Stimulated activated naive CD8-positive, alpha-beta T cell treated with anti-CD3 and anti-CD28 coated beads, Interleukin-15, amount 100 ng/mL, for 72 hours (primary cell): Measurements from ENCODE around the gene CFAP100.

Experiments used
- ATAC-seq: fragments of 150-1000 bp; cut with Tn5 transposase; 2 replicates; pipeline ENCODE4 v1.10.0; 2021; ENCODE audit warnings: mild to moderate bottlenecking, moderate library complexity
- DNase-seq, 2 donors: peaks; one replicate each; pipeline ENCODE4 v3.0.0; 2021 to 2022
- H3K27ac Mint-ChIP-seq, 2 donors: one replicate each; pipeline ENCODE4 v1.8.0; 2022; ENCODE audit warnings: mild to moderate bottlenecking in 2 of 2, mixed read lengths in 2 of 2, moderate library complexity in 2 of 2
- H3K27me3 Mint-ChIP-seq: one replicate; pipeline ENCODE4 v1.8.0; 2022; ENCODE audit warnings: mixed read lengths
- H3K4me1 Mint-ChIP-seq: one replicate; pipeline ENCODE4 v1.8.0; 2022; ENCODE audit warnings: mild to moderate bottlenecking, mixed read lengths
- H3K4me3 Mint-ChIP-seq, 2 donors: one replicate each; pipeline ENCODE4 v1.8.0; 2022; ENCODE audit warnings: mild to moderate bottlenecking in 2 of 2, mixed read lengths in 2 of 2, moderate library complexity in 1 of 2
- H3K9me3 Mint-ChIP-seq, 2 donors: one replicate each; pipeline ENCODE4 v1.8.0; 2022; ENCODE audit warnings: mixed read lengths in 2 of 2

CFAP100 gene

GRCh38 chr3:126474498-126475412 is 80.0 kb downstream of the CFAP100 start:
- peak; percentile 6 for ATAC-seq

GRCh38 chr3:126475413-126476114 is 80.9 kb downstream of the CFAP100 start, which contains the start of gene ZXDC:
ZXDC (minus strand) TSS chr3:126475891; CDS start chr3:126475865, 26 bp downstream.
- ATAC-seq = peak; percentile 86
- H3K4me1 Mint-ChIP-seq = peaks cover 39% of the 10 kb centered on the region
- H3K9me3 Mint-ChIP-seq = no peaks in the 10 kb centered on the region
- peak within 1 kb of the TSS; percentile 82 to 84 for H3K4me3 Mint-ChIP-seq
- H3K27ac Mint-ChIP-seq = peak within 1 kb of the TSS; percentile 92 to 93
- DNase-seq = peak; percentile 94
- H3K27me3 Mint-ChIP-seq = no peaks in the 10 kb centered on the region

More at GRCh38 chr3:126474498-126475412, 80.0 kb downstream of the CFAP100 start:
- Mint-ChIP-seq H3K9me3 (no peaks in the 10 kb centered on the region), H3K4me3 (peak overlapping the region; percentile 63 to 73), H3K4me1 (peaks cover 44% of the 10 kb centered on the region), H3K27me3 (no peaks in the 10 kb centered on the region), H3K27ac (peak overlapping the region; percentile 92 to 93)
- DNase-seq = peak; percentile 45 to 56

- Mint-ChIP-seq H3K9me3 (no peaks in the 10 kb centered on the region), H3K27me3 (no peaks in the 10 kb centered on the region), H3K4me1 (peaks cover 39% of the 10 kb centered on the region), H3K4me3 (peak overlapping the region; percentile 82 to 84), H3K27ac (peak overlapping the region in 1 of 2 donors; percentile 92)
- DNase-seq (peak in 1 of 2 donors; percentile 60), ATAC-seq (peak; percentile 43)
These were observed 81.7 kb downstream of the CFAP100 start for GRCh38 chr3:126476166-126477060.

GRCh38 chr3:126477061-126477380 is 82.3 kb downstream of the CFAP100 start:
- Mint-ChIP-seq H3K4me1 (peaks cover 38% of the 10 kb centered on the region), H3K4me3 (peak overlapping the region; percentile 60 to 82), H3K9me3 (no peaks in the 10 kb centered on the region), H3K27me3 (no peaks in the 10 kb centered on the region), H3K27ac (no peak overlapping the region)
- DNase-seq = no peak
- no peak for ATAC-seq

- H3K27ac Mint-ChIP-seq = no peak overlapping the region
- H3K4me3 Mint-ChIP-seq = no peak overlapping the region
- DNase-seq (no peak), ATAC-seq (no peak)
- peaks cover 21% of the 10 kb centered on the region for H3K4me1 Mint-ChIP-seq
- no peaks in the 10 kb centered on the region for H3K27me3 Mint-ChIP-seq
- no peaks in the 10 kb centered on the region for H3K9me3 Mint-ChIP-seq
These were observed 84.0 kb downstream of the CFAP100 start for GRCh38 chr3:126478581-126479310.

GRCh38 chr3:126479642-126480041 is 84.9 kb downstream of the CFAP100 start:
- DNase-seq (no peak), ATAC-seq (no peak)
- peaks cover 12% of the 10 kb centered on the region for H3K4me1 Mint-ChIP-seq
- H3K27ac Mint-ChIP-seq = no peak overlapping the region
- no peak overlapping the region for H3K4me3 Mint-ChIP-seq
- H3K27me3 Mint-ChIP-seq = no peaks in the 10 kb centered on the region
- H3K9me3 Mint-ChIP-seq = no peaks in the 10 kb centered on the region

GRCh38 chr3:126480206-126480605 is 85.5 kb downstream of the CFAP100 start:
- no peak overlapping the region for H3K27ac Mint-ChIP-seq
- no peaks in the 10 kb centered on the region for H3K27me3 Mint-ChIP-seq
- no peak for DNase-seq
- H3K4me3 Mint-ChIP-seq = no peak overlapping the region
- no peak for ATAC-seq
- peaks cover 10% of the 10 kb centered on the region for H3K4me1 Mint-ChIP-seq
- no peaks in the 10 kb centered on the region for H3K9me3 Mint-ChIP-seq

GRCh38 chr3:126480861-126481260 is 86.2 kb downstream of the CFAP100 start:
- no peak for ATAC-seq
- DNase-seq = no peak
- H3K9me3 Mint-ChIP-seq = no peaks in the 10 kb centered on the region
- H3K27ac Mint-ChIP-seq = peak overlapping the region in 1 of 2 donors; percentile 23
- no peaks in the 10 kb centered on the region for H3K27me3 Mint-ChIP-seq
- no peak overlapping the region for H3K4me3 Mint-ChIP-seq
- H3K4me1 Mint-ChIP-seq = peaks cover 10% of the 10 kb centered on the region

GRCh38 chr3:126481808-126482502 is 87.2 kb downstream of the CFAP100 start:
- Mint-ChIP-seq H3K9me3 (no peaks in the 10 kb centered on the region), H3K4me1 (peaks cover 13% of the 10 kb centered on the region), H3K27me3 (no peaks in the 10 kb centered on the region), H3K27ac (peak overlapping the region in 1 of 2 donors; percentile 35), H3K4me3 (no peak overlapping the region)
- no peak for ATAC-seq
- DNase-seq = no peak

GRCh38 chr3:126482503-126483255 is 88.0 kb downstream of the CFAP100 start:
- H3K27ac Mint-ChIP-seq = no peak overlapping the region
- H3K4me3 Mint-ChIP-seq = no peak overlapping the region
- no peak for ATAC-seq
- H3K9me3 Mint-ChIP-seq = no peaks in the 10 kb centered on the region
- no peak for DNase-seq
- no peaks in the 10 kb centered on the region for H3K27me3 Mint-ChIP-seq
- peaks cover 16% of the 10 kb centered on the region for H3K4me1 Mint-ChIP-seq

GRCh38 chr3:126483321-126483761 is 88.6 kb downstream of the CFAP100 start:
- DNase-seq = no peak
- ATAC-seq = no peak
- Mint-ChIP-seq H3K4me1 (peaks cover 18% of the 10 kb centered on the region), H3K4me3 (no peak overlapping the region), H3K9me3 (no peaks in the 10 kb centered on the region), H3K27ac (no peak overlapping the region), H3K27me3 (no peaks in the 10 kb centered on the region)

- no peak for ATAC-seq
- DNase-seq = no peak
- no peak overlapping the region for H3K4me3 Mint-ChIP-seq
- H3K4me1 Mint-ChIP-seq = peaks cover 18% of the 10 kb centered on the region
- H3K27ac Mint-ChIP-seq = no peak overlapping the region
- no peaks in the 10 kb centered on the region for H3K9me3 Mint-ChIP-seq
- H3K27me3 Mint-ChIP-seq = no peaks in the 10 kb centered on the region
These were observed 89.4 kb downstream of the CFAP100 start for GRCh38 chr3:126484148-126484547.

GRCh38 chr3:126484662-126485061 is 90.0 kb downstream of the CFAP100 start:
- Mint-ChIP-seq H3K4me3 (no peak overlapping the region), H3K27me3 (no peaks in the 10 kb centered on the region), H3K27ac (no peak overlapping the region), H3K4me1 (peaks cover 18% of the 10 kb centered on the region), H3K9me3 (no peaks in the 10 kb centered on the region)
- ATAC-seq (no peak), DNase-seq (no peak)
